GM19452 (cell line): ENCODE measurements around the gene APOB.
"Not testable (repeated sequence)": the region's sequence is repeated elsewhere in the genome, so short reads cannot be mapped to it uniquely, and the experiment has no call there.

ENCODE experiments used
- ATAC-seq: cut with Tn5 transposase; IDR thresholded peaks from one replicate; pipeline ENCODE4 v1.9.1; 2021; ENCODE audit not compliant: unreplicated experiment

The APOB gene

DNA sequence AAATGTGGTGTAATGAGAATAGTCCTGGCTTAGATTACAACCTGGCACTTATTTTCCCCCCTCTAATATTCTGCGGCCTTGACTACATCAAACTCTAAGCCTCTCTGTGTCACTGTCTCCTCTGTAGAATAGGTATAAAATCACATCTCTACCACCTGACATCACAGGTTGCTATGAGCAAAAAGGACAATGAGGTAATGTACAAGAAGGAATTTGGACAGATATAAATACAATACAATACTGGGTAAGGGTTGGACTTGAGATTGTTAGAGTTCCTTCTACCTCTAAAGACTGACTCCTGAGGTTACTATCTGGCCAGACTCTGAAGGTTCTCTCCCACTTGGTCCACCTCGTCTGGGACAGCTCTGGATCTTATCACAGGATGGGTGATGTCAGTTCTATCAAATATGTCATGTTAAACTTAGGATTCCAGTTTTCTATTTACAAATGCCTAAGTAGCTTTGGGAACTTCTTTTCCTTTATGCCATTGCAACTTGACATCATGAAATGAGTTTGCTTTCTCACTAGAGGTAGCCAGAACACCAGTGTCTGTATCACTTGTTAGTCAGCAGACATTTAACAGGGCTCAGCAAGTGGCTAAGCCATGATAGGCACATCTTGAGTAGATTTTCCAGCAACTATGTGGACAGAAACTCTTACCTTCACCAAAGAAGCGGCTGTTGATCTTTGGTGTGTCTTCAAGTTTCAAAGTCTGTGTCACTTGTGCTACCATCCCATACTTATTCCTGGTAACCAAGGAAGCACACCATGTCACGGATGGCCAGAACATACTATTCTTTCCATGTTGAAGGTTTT is 9.5 kb downstream of the APOB start:
- no peak for ATAC-seq

- ATAC-seq, result no peak
Measured at GRCh38 chr2:21033237-21034155, 10.4 kb downstream of the APOB start.

DNA sequence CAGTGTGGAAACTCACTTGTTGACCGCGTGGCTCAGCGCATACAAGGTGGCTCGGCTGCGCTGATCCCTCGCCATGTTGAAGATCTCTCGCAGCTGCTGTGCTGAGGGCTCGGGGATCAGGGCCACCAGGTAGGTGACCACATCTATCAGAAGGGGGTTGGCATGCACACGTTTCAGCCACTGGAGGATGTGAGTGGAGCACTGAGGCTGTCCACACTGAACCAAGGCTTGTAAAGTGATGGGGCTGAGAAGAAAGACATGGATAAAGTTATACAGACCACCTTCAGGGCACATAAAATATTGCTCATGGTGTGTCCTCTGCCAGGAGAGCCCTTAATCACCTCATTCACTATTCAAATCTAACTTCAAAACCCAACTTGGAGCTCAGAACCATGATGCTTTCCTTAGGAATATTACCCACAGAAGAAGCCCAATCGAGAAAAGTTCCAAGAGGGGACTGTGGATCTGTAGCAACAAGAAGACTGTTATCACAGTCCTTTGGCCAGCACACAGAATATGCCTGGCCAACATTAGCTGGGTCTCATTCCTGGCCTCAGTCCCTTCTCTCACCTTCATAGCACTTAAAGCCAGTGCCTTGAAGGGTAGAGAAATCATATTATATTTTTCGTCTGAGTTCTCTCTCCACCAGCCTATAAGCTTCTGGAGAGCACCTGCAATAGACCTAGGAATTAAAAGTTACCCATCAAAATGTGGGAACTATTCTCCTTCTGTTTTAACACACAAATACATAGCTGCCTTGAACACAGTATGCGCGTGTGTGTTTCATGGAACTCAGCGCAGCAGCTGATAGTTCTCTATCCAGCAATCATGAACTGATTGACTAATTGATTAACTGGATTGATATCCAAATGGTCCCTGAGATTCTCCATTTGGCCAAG is 11.3 kb downstream of the APOB start:
- no peak for ATAC-seq

DNA sequence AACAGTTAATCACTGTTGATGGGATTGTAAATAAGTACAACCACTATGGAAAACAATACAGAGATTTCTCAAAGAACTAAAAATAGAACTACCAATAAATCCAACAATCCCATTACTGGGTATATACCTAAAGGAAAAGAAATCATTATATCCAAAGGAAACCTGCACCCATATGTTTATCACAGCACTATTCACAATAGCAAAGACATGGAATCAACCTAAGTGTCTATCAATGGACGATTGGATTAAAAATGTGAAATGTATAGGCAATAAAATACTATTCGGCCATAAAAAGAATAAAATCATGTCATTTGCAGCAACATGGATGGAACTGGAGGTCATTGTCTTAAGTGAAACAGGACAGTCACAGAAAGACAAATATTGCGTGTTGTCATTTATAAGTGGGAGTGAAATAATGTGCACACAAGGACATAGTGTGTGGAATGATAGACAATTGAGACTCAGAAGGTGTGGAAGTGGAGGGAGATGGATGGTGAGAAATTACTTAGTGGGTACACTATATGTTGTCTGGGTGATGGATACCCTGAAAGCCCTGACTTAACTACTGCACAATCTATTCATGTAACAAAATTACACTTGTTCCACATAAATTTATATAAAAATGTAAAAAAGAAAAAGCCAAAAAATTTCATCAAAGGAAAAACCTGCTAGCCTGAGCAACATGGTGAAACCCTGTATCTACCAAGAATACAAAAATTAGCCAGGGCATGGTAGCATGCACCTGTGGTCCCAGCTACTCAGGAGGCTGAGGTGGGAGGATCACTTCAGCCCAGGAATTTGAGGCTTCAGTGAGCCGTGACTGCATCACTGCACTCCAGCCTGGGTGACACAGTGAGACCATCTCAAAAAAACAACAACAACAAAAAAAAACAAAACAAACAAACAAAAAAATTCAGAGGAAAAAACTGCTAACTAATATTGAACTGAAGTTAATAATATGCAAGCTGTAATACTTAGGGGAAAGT is 12.6 kb downstream of the APOB start:
- ATAC-seq, result no peak

GRCh38 chr2:21029519-21029918 is 14.4 kb downstream of the APOB start:
- ATAC-seq, result no peak

GRCh38 chr2:21028951-21029350 is 14.9 kb downstream of the APOB start:
- ATAC-seq, result not testable (repeated sequence)

GRCh38 chr2:21028021-21028947 is 15.6 kb downstream of the APOB start:
- ATAC-seq, result no peak

DNA sequence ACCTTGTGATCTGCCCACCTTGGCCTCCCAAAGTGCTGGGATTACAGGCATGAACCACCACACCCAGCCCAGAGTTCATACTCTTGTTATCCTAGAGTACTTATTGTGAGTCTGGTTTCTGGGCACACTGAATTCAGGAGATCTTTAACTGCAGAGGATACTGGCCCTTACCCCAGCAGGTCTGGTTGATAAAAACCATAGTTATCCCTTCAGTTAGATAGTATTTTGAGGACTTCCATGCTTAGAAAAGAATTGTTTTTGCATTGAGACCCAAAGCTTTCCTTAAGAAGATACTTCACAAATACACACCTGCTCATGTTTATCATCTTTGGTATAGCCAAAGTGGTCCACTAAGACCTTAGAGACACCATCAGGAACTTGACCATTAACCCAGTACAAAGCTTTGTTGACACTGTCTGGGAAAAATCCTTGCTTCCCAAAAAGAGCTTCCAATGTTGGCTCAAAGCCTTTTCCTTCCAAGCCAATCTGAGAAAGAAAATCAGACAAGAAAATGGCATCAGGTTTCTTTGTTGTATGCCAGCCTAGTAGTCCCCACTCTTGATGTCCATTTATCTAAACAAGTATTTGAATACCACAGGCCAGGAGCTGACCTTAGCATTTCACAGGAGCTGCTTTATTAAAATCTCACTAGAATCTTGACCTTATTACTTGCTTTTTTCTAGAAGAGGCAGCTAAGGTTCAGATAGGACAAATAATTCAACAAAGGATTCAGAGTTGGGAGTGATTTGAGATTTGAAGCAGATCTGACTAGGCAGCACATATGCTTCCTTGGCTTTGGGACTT is 17.2 kb downstream of the APOB start:
- ATAC-seq, result no peak

DNA sequence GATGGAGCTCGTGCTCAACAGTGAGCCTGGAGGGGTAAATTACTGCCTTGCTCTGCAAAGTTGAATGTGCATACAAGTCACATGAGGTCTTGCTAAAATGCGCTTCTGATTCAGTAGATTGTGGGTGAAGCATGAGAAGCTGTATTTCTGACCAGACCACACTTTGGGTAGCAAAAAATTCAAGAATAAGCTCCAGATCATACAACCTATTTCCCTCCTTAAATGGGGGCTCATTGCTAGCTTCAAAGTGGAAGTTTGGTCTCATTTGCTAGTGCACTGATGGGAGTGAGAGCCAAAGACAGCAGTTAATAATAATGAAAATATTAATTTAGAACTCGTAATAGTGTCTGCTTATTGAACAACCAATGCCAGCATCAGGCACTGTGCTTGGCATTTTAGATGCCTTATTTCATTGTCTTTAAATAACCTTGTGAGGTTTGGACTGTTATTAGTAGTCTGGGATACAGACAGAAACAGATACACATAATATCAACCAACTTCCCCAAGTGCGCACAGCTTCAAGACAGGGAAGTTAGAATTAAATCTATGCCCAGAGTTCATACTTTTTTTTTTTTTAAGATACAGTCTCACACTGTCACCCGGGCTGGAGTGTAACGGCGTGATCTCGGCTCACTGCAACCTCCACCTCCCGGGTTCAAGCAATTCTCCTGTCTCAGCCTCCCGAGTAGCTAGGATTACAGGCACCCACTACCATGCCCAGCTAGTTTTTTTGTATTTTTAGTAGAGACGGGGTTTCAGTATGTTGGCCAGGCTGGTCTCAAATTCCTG is 18.0 kb downstream of the APOB start:
- ATAC-seq, result no peak

DNA sequence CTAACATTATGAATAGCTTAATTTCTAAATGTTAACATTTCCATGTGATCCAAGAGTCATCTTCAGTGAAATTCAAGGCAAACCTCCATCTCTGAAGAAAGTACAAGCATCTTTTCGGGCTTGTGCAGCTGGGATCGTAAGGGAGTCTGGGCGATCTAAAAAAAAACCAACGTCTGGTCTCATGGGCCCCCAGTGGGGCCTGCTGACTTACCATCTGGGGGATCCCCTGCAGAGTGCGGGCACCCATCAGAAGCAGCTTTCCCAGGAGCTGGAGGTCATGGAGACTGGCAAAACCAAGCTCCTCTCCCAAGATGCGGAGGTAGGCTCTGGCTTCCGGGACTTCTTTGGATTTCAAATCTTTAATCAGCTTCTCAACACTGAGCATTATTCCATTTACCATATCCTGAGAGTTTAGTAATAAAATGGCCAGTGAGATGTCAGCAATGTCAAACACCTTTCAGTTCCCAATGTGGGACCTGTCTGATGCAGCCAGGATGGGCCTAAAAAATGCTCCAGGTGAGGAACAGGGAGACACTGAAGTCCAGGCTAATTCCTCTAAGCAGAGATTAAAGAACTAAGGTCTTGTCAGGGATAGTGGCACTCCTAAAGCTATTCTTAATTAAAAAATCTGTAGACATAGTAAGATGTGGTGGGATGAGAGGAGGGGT is 19.0 kb downstream of the APOB start:
- no peak for ATAC-seq

DNA sequence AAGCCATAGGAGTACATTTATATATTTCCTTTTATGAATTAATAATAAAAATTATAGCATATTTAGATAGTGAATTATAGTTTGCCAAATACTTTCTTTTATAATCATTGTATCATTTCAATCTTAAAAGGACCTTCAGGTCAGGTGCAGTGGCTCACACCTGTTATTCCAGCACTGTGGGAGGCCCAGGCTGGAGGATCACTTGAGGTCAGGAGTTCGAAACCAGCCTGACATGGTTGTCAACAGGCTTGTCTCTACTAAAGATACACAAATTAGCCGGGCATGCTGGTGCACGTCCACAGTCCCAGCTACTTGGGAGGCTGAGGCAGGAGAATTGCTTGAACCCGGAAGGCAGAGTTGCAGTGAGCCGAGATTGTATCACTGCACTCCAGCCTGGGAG is 19.7 kb downstream of the APOB start:
- no peak for ATAC-seq

GRCh38 chr2:21023419-21024181 is 20.3 kb downstream of the APOB start:
- no peak for ATAC-seq

DNA sequence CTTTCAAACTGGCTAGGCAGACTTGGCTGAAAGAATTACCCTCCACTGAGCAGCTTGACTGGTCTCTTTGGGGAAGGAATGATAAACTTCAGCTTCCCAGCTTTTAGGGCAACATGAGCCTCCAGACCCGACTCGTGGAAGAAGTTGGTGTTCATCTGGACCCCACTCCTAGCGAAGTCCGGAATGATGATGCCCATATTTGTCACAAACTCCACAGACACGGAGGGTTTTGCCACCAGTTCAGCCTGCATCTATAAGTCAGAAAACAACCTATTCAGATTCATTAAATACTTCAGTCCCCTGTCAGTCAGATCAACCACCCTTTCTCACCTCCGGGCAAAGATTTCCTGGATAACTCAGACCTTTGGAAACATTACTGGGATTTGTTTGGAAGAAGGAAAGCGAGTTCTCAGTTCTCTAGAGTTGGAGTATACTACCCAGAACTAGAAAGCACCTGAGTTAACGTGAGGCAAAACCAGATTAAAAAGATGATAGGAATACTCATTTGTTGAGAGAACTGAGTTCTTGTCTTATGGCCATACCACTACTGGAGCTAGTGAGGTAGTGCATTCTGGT is 21.0 kb downstream of the APOB start:
- no peak for ATAC-seq

- no peak for ATAC-seq
Measured at GRCh38 chr2:21021430-21021829, 22.4 kb downstream of the APOB start.

DNA sequence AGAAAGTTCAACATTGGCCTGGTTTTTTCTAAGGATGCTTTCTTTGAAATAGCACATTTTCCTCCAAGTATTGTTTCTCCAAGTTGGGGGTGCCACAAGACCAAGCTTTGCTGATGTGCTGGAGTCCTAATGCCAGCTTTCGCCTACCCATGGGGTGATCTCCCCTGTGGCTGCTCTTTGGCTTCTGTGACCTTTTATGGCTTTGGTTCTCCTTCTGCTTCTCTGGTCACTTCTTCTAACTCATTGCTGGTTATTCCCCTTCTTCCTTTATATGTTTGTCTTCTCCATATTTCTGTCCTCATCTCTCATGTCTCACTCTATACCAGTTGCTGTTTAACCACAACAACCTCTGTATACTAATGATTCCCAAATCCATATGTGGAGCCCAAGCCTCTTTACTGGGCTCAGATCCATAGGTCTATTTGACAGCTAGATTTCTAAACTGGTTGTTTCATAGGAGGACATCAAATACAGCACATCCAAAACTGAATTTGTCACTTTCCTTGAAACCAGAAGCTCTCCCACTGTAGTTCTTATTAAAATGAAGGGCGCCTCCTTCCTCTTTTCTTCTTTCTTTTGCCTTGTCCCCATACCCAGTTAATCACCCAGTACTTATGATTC is 23.1 kb downstream of the APOB start:
- no peak for ATAC-seq
